Smooth muscle cell (in vitro differentiated cells): ENCODE measurements around the gene HCRT. TPM values are rescaled to one million over a fixed set of nuclear protein-coding genes. Genes with fewer than 3 reads are reported as not detected.
"Not testable (repeated sequence)": the region's sequence is repeated elsewhere in the genome, so short reads cannot be mapped to it uniquely, and the experiment has no call there.

Experiments used
- DNase-seq: peaks from one replicate; lab custom pipeline; 2025; ENCODE audit not compliant: unreplicated experiment; lab: John Stamatoyannopoulos, UW
- H2AFZ ChIP-seq: fragments of 200-600 bp; sonication (generic); 2 replicates; pipeline ENCODE4 v1.6.0; 2016; ENCODE audit warnings: antibody characterized with exemption, low read depth, mild to moderate bottlenecking
- H3F3A ChIP-seq: fragments of 200-600 bp; sonication (generic); 2 replicates; pipeline ENCODE4 v1.6.0; 2017; ENCODE audit warnings: antibody characterized with exemption, low read depth
- H3K27ac ChIP-seq: fragments of 200-600 bp; sonication (generic); 2 replicates; pipeline ENCODE4 v1.5.1; 2016; ENCODE audit warnings: low read depth, mild to moderate bottlenecking
- H3K27me3 ChIP-seq: fragments of 200-600 bp; sonication (generic); 2 replicates; pipeline ENCODE4 v1.6.1; 2016; ENCODE audit warnings: low read depth, mild to moderate bottlenecking
- H3K36me3 ChIP-seq: fragments of 200-600 bp; sonication (generic); 2 replicates; pipeline ENCODE4 v1.5.1; 2016; ENCODE audit warnings: low read depth
- H3K4me1 ChIP-seq: fragments of 200-600 bp; sonication (generic); 2 replicates; pipeline ENCODE4 v1.5.1; 2016; ENCODE audit warnings: low read depth
- H3K4me2 ChIP-seq: fragments of 200-600 bp; sonication (generic); 2 replicates; pipeline ENCODE4 v1.6.0; 2016; ENCODE audit warnings: mild to moderate bottlenecking
- H3K4me3 ChIP-seq: fragments of 200-600 bp; sonication (generic); 2 replicates; pipeline ENCODE4 v1.5.1; 2016; ENCODE audit warnings: mild to moderate bottlenecking
- H3K79me2 ChIP-seq: fragments of 200-600 bp; sonication (generic); 2 replicates; pipeline ENCODE4 v1.6.0; 2016; ENCODE audit warnings: low read depth, mild to moderate bottlenecking
- H3K9ac ChIP-seq: fragments of 200-600 bp; sonication (generic); 2 replicates; pipeline ENCODE4 v1.6.0; 2016; ENCODE audit warnings: low read depth
- H3K9me3 ChIP-seq: fragments of 200-600 bp; sonication (generic); replicated peaks from 2 replicates; pipeline ENCODE4 v1.5.1; 2016; ENCODE audit warnings: low read depth
- H4K20me1 ChIP-seq: fragments of 200-600 bp; sonication (generic); 2 replicates; pipeline ENCODE4 v1.6.0; 2016; ENCODE audit warnings: low read depth
- CTCF ChIP-seq: fragments of 200-600 bp; sonication (generic); IDR thresholded peaks from 2 replicates; pipeline ENCODE4 v1.5.1; 2017; ENCODE audit warnings: borderline replicate concordance, mild to moderate bottlenecking, antibody characterized with exemption; ENCODE audit not compliant: insufficient read depth, poor library complexity, severe bottlenecking
- WGBS: methylation state at CpG from one replicate; pipeline ENCODE4 v1.1.7; 2016; ENCODE audit warnings: low lambda C conversion rate; 5-methylcytosine and 5-hydroxymethylcytosine counted together
- polyA plus RNA-seq: library from polyadenylated mRNA; unstranded; fragments of >200 nt; fragmentation: Nextera tagmentation; extraction: Ambion mirVana; gene quantifications from 2 replicates; pipeline ENCODE4 v1.2.1, GENCODE V29; 2016
- total RNA-seq: library from RNA; depleted of rRNA; stranded (reverse); fragments of >200 nt; gene quantifications from 2 replicates; pipeline ENCODE4 v1.2.3, GENCODE V29; 2014

HCRT gene
- total and polyA plus RNA-seq, 2 experiments from 2014 or later, result not detected

- Histone ChIP-seq H3K79me2 (peaks cover 84% of the 10 kb centered on the region), H3K4me2 (no peak overlapping the region), H3F3A (peaks cover 13% of the 10 kb centered on the region), H3K27me3 (no peaks in the 10 kb centered on the region), H2AFZ (no peak overlapping the region), H3K4me3 (no peak overlapping the region), H3K9me3 (no peaks in the 10 kb centered on the region), H3K36me3 (no peaks in the 10 kb centered on the region), H3K9ac (no peak overlapping the region), H3K4me1 (no peaks in the 10 kb centered on the region), H4K20me1 (peaks cover 97% of the 10 kb centered on the region), H3K27ac (peak overlapping the region; percentile 77)
- no peak for DNase-seq
- no peak for TF ChIP-seq CTCF
- WGBS, result 97% methylated on average over 8 of the region's 8 CpGs
These were observed 43.9 kb downstream of the HCRT start for GRCh38 chr17:42141382-42141781.

- not testable (repeated sequence) for H3K4me3 ChIP-seq, DNase-seq, H3K36me3 ChIP-seq, H3K4me2 ChIP-seq, H3K9ac ChIP-seq, H3K27me3 ChIP-seq, H2AFZ ChIP-seq, H3K4me1 ChIP-seq, H3K9me3 ChIP-seq, H3K27ac ChIP-seq
- Histone ChIP-seq H4K20me1 (peaks cover 97% of the 10 kb centered on the region), H3F3A (peaks cover 13% of the 10 kb centered on the region), H3K79me2 (peaks cover 78% of the 10 kb centered on the region)
- WGBS, result 97% methylated on average over 6 of the region's 7 CpGs
These were observed 44.6 kb downstream of the HCRT start for GRCh38 chr17:42140690-42141089.

GRCh38 chr17:42138749-42139492, 46.3 kb downstream of the HCRT start:
- Histone ChIP-seq H3K27ac (no peak overlapping the region), H4K20me1 (peaks cover 98% of the 10 kb centered on the region), H3K4me1 (no peaks in the 10 kb centered on the region), H3K4me2 (no peak overlapping the region), H3K36me3 (no peaks in the 10 kb centered on the region), H2AFZ (no peak overlapping the region), H3F3A (peaks cover 13% of the 10 kb centered on the region), H3K27me3 (no peaks in the 10 kb centered on the region), H3K4me3 (no peak overlapping the region), H3K9ac (no peak overlapping the region), H3K79me2 (peaks cover 81% of the 10 kb centered on the region), H3K9me3 (no peaks in the 10 kb centered on the region)
- no peak for DNase-seq
- WGBS, result 88% methylated on average over 7 of the region's 7 CpGs
- TF ChIP-seq CTCF, result no peak

DNA sequence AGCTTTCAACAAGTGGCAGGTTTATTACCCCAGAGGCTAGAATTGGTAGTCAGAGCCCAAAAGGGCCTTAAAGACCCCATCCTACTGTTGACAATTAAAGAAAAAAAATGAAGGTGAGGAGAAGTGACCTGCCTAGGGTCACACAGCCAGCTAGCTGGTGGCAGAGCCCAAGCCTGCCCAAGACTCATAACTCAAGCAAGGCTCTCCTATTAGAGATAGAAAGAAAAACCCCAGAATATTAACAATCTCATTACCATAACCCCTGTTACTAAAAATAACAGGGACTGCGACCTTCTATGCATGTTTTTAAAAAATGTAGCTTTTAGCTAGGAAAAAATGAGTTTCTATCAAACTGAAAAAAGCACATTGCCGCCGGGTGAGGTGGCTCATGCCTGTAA, 48.6 kb downstream of the HCRT start:
- Histone ChIP-seq H3K9ac (no peak overlapping the region), H3K27me3 (no peaks in the 10 kb centered on the region), H4K20me1 (peaks cover 97% of the 10 kb centered on the region), H3K4me1 (peaks cover 8% of the 10 kb centered on the region), H3F3A (peaks cover 13% of the 10 kb centered on the region), H3K9me3 (no peaks in the 10 kb centered on the region), H3K4me2 (no peak overlapping the region), H3K4me3 (no peak overlapping the region), H3K27ac (no peak overlapping the region), H2AFZ (no peak overlapping the region), H3K79me2 (peaks cover 72% of the 10 kb centered on the region), H3K36me3 (no peaks in the 10 kb centered on the region)
- TF ChIP-seq CTCF, result no peak
- 95% methylated on average over 3 of the region's 3 CpGs for WGBS
- DNase-seq, result no peak
